Mucosa of rectum (tissue), 2 donors: Measurements from ENCODE around the gene NPR1.

Experiments
- H3K27ac ChIP-seq, 2 donors: one replicate each; pipeline ENCODE4 v1.7.0; 2013; ENCODE audit warnings: inconsistent platforms in 2 of 2, low read depth in 2 of 2, low read length in 2 of 2
- H3K27me3 ChIP-seq, 2 donors: one replicate each; pipeline ENCODE4 v1.7.0; 2013; ENCODE audit warnings: low read length in 2 of 2; ENCODE audit not compliant: control insufficient read depth in 2 of 2, insufficient read depth in 2 of 2
- H3K36me3 ChIP-seq, 2 donors: one replicate each; pipeline ENCODE4 v1.7.0; 2013; ENCODE audit warnings: low read length in 2 of 2; ENCODE audit not compliant: control insufficient read depth in 2 of 2, insufficient read depth in 2 of 2
- H3K4me1 ChIP-seq, 2 donors: one replicate each; pipeline ENCODE4 v1.7.0; 2013; ENCODE audit warnings: low read length in 2 of 2, mild to moderate bottlenecking in 1 of 2; ENCODE audit not compliant: control insufficient read depth in 2 of 2, insufficient read depth in 2 of 2
- H3K4me3 ChIP-seq, 2 donors: one replicate each; pipeline ENCODE4 v1.7.0; 2013; ENCODE audit warnings: low read length in 2 of 2
- H3K9ac ChIP-seq, 2 donors: one replicate each; pipeline ENCODE4 v1.7.0; 2013; ENCODE audit warnings: low read length in 2 of 2, low read depth in 1 of 2, mild to moderate bottlenecking in 1 of 2
- H3K9me3 ChIP-seq, 2 donors: one replicate each; pipeline ENCODE4 v1.7.0; 2013; ENCODE audit warnings: low read length in 2 of 2; ENCODE audit not compliant: control insufficient read depth in 2 of 2
- donor health status: healthy.
- donor health status: Normal muscosa, but diverticular disease.

NPR1 gene

DNA sequence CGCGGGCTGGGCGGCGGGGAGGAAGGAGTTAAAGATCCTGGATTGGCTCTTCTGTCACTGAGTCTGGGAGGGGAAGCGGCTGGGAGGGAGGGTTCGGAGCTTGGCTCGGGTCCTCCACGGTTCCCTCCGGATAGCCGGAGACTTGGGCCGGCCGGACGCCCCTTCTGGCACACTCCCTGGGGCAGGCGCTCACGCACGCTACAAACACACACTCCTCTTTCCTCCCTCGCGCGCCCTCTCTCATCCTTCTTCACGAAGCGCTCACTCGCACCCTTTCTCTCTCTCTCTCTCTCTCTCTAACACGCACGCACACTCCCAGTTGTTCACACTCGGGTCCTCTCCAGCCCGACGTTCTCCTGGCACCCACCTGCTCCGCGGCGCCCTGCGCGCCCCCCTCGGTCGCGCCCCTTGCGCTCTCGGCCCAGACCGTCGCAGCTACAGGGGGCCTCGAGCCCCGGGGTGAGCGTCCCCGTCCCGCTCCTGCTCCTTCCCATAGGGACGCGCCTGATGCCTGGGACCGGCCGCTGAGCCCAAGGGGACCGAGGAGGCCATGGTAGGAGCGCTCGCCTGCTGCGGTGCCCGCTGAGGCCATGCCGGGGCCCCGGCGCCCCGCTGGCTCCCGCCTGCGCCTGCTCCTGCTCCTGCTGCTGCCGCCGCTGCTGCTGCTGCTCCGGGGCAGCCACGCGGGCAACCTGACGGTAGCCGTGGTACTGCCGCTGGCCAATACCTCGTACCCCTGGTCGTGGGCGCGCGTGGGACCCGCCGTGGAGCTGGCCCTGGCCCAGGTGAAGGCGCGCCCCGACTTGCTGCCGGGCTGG lies at the start of gene NPR1:
Gene NPR1, plus strand, starts transcription at position 170 of the 818 bp plus-strand sequence. Its CDS starts 421 bp downstream, at position 591.
- Histone ChIP-seq H3K9me3 (no peaks in the 10 kb centered on the region), H3K4me1 (peaks cover 17 to 19% of the 10 kb centered on the region in 2 donors), H3K36me3 (no peaks in the 10 kb centered on the region), H3K4me3 (peak within 1 kb of the TSS; percentile 54 to 64), H3K27me3 (peaks cover 15 to 39% of the 10 kb centered on the region in 2 donors), H3K9ac (peak within 1 kb of the TSS in 1 of 2 donors; percentile 41), H3K27ac (peak within 1 kb of the TSS in 1 of 2 donors; percentile 16)

DNA sequence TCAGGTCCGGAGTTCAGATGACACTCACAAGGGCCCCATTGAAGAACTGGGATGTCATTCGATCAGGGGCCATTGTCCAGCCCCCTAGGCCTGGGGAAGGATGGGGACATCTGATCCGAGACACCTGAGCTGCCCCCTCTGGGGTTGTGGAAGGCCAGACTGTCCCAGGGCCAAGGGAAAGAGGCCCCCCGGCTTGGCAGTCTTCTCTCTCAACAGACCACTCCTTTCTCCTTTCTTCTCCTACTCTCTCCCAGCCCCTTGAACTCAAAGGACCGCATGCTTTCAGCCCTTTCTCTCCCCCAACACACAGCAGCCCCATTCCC lies 49.2 kb upstream of the NPR1 start:
- Histone ChIP-seq H3K27me3 (no peaks in the 10 kb centered on the region), H3K4me3 (no peak overlapping the region), H3K4me1 (peaks cover 38 to 43% of the 10 kb centered on the region in 2 donors), H3K9me3 (no peaks in the 10 kb centered on the region), H3K9ac (no peak overlapping the region), H3K36me3 (peaks cover 0 to 2% of the 10 kb centered on the region in 2 donors), H3K27ac (no peak overlapping the region)

DNA sequence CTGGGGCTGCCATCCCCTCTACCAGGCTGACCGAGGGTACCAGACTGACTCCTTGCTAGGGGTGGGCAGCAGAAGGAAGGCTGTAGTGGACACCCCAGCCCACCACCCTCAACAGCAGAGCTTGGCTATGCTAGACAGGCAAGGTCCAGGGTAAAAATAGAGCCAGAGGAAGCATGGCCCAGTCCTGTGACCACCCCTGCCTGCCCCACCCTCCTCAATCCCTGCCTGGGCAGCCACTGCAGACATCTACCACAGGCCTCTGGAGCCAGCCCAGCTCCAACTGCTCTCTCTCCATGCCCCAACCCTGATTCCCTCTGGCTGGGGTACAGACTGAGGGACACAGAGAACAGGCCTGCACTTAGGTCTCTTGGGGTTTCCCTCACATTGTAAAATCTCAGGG lies 48.5 kb upstream of the NPR1 start:
- H3K4me1 ChIP-seq, result peaks cover 38 to 43% of the 10 kb centered on the region in 2 donors
- H3K27ac ChIP-seq, result no peak overlapping the region
- H3K36me3 ChIP-seq, result peaks cover 0 to 2% of the 10 kb centered on the region in 2 donors
- H3K9me3 ChIP-seq, result no peaks in the 10 kb centered on the region
- no peak overlapping the region for H3K4me3 ChIP-seq
- no peak overlapping the region for H3K9ac ChIP-seq
- H3K27me3 ChIP-seq, result no peaks in the 10 kb centered on the region

DNA sequence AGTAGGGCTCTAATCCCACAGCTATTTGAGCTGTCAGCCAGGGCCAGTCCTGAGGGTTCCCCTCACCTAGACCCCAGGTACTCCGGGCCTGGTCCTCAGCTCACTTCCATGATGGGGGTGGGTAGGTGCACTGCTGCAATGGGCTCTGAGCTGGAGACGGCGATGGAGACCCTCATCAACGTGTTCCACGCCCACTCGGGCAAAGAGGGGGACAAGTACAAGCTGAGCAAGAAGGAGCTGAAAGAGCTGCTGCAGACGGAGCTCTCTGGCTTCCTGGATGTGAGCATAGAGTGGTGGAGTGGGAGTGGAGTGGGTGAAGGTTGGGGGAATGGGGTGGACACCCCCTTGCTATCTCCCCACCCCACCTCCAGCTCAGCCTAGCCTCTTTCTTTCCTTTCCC lies 48.1 kb upstream of the NPR1 start:
- no peaks in the 10 kb centered on the region for H3K36me3 ChIP-seq
- H3K9ac ChIP-seq, result no peak overlapping the region
- H3K27me3 ChIP-seq, result no peaks in the 10 kb centered on the region
- no peak overlapping the region for H3K4me3 ChIP-seq
- no peaks in the 10 kb centered on the region for H3K9me3 ChIP-seq
- peaks cover 35 to 45% of the 10 kb centered on the region in 2 donors for H3K4me1 ChIP-seq
- no peak overlapping the region for H3K27ac ChIP-seq

DNA sequence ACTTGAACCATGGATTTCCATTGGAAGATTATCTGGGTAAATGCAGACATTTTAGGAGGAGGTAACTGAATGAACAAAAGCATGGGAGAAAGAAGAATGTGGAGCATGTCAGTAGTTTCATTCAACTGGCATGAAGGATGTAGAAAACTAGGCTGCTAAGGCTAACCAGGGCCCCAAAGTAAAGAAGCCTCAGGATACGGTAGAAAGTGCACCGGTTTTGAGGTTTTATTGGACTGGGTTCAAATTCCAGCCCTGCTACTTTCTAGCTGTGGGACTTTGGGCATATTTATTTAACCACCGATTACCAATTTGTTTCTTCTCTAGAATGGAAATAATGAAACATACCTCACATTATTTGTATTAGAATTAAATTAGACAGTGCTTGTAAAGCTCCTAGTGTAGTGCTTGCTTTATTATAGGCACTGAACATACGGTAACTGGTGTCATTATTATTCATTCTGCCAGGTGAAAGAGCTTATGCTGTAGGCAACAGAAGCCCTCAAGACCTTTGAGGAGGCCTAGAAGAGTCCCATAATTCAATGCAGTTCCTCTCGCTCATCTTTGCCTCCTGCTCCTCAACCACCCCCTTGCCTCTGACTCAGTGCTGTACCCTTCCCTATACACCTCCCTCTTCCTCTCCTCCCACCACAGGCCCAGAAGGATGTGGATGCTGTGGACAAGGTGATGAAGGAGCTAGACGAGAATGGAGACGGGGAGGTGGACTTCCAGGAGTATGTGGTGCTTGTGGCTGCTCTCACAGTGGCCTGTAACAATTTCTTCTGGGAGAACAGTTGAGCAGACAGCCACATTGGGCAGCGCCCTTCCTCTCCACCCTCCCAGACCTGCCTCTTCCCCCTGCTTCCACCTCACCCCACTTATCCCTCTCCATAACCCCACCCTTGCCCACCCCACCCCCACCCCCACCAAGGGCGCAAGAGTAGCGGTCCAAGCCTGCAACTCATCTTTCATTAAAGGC lies 47.2 kb upstream of the NPR1 start:
- Histone ChIP-seq H3K4me1 (peaks cover 33 to 49% of the 10 kb centered on the region in 2 donors), H3K36me3 (peaks cover under 1 to 4% of the 10 kb centered on the region in 2 donors), H3K4me3 (no peak overlapping the region), H3K27me3 (no peaks in the 10 kb centered on the region), H3K9me3 (no peaks in the 10 kb centered on the region), H3K27ac (no peak overlapping the region), H3K9ac (no peak overlapping the region)

DNA sequence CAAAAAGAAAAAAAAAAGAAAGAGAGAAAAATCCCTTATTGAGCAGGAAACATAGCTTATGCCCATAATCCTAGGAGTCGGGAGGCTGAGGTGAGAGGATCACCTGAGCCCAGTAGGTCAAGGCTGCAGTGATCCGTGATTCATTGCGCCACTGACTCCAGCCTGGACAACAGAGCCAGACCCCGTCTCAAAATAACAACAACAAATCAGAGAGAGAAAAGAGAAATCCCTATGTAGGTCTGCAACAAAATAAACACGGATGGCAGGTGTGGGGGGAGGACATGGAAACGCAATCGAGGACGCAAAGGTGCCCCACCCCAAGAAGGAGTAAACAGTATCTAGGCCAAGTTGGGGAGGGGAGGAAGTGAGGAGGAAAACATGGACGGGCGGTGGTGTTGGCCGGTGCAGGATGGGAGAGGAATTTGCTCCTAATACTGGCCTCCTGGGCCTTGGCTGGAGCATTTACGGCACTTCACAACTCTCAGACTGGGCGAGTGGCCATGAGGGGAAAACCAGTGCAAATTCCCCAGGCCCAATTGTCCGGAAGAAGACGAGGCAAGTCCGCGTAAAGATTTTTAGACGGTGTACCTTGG lies 45.2 kb upstream of the NPR1 start:
- peak overlapping the region; percentile 100 for H3K27ac ChIP-seq
- peak overlapping the region; percentile 63 to 100 for H3K9ac ChIP-seq
- H3K9me3 ChIP-seq, result no peaks in the 10 kb centered on the region
- H3K4me3 ChIP-seq, result peak overlapping the region; percentile 48 to 99
- no peaks in the 10 kb centered on the region for H3K27me3 ChIP-seq
- H3K4me1 ChIP-seq, result peaks cover 28 to 38% of the 10 kb centered on the region in 2 donors
- peaks cover 18 to 21% of the 10 kb centered on the region in 2 donors for H3K36me3 ChIP-seq

DNA sequence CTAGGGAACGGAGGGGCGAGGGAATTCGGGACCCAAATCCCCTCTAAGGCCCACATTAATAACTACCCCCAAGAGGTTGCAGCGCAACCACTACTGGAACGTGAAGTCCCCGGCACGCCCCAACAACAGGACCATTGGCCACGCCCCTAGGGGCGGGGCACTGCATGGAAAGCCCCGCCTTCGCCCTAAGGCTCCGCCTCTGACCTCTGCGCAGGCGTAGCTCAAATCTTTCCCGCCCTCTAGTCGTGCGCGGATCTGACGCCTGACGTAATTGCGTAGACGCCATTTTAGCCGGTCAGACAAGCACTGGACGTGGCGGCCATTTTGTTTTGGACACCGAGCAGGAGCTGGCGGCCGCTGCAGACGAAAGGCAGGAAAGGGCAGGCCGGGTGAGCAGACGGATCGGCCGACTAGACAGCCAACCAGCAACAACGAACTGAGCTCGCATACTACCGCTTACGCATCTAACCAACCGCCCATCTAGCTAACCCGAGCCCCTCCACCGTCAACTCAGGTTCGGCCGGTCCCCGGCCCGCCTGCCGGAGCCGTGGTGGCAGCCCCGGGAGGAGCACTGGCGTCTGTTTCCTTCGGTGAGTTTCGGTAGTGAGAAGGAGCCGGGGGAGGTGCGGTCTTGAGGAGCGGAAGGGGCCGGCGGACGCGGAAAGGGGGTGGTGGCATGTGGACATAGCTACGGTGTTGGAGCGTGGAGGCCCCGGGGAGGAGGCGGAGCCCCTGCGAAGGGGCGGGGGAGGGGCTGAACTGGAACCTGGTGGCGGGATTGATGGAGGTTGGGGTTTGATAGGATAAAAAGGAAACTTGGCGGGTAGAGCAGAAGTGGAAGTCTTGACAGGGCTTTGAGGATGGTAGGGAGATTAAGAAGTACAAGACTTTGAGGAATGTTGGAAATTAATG lies 44.5 kb upstream of the NPR1 start, which contains the start of gene CHTOP:
Gene CHTOP, plus strand, starts transcription at position 313 of the 912 bp plus-strand sequence. CDS start 2,523 bp downstream, outside the sequence.
- peaks cover 25% of the 10 kb centered on the region in 2 donors for H3K36me3 ChIP-seq
- no peaks in the 10 kb centered on the region for H3K9me3 ChIP-seq
- H3K4me3 ChIP-seq, result peak within 1 kb of the TSS; percentile 99 to 100
- H3K27me3 ChIP-seq, result no peaks in the 10 kb centered on the region
- peak within 1 kb of the TSS; percentile 100 for H3K27ac ChIP-seq
- peak within 1 kb of the TSS; percentile 100 for H3K9ac ChIP-seq
- H3K4me1 ChIP-seq, result peaks cover 28 to 38% of the 10 kb centered on the region in 2 donors

DNA sequence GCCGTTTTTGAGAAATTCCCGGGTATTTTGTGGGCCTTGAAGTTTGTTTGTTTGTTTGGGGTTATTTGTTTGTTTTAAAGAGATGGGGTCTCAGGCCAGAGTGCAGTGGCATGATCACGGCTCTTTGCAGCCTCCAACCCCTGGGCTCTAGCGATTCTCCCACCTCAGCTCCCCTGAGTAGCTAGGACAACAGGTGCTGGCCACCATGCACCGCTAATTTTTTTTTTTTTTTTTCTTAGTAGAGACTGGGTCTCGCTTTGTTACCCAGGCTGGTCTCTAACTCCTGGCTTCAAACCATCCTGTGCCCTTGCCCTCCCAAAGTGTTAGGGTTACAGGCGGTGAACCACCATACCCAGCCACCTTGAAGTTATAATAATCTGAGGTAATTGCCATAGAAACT lies 42.6 kb upstream of the NPR1 start:
- no peak overlapping the region for H3K4me3 ChIP-seq
- H3K27me3 ChIP-seq, result no peaks in the 10 kb centered on the region
- H3K27ac ChIP-seq, result no peak overlapping the region
- H3K9me3 ChIP-seq, result no peaks in the 10 kb centered on the region
- no peak overlapping the region for H3K9ac ChIP-seq
- peaks cover 35 to 42% of the 10 kb centered on the region in 2 donors for H3K36me3 ChIP-seq
- peaks cover 23 to 25% of the 10 kb centered on the region in 2 donors for H3K4me1 ChIP-seq

DNA sequence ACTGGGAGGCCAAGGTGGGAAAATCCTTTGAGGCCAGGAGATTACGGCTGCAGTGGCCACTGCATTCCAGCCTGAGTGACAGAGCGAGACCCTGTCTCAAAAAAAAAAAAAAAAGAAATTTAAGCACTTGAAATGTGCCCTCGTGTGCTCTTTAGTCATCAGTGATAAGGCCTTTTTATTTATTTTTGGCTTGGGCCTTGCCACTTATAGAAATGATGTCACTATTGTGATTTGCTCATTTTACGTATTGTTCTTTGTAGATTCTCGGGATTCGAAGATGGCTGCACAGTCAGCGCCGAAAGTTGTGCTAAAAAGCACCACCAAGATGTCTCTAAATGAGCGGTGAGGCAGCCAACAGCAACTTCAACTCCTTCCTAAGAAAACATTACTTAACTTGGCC lies 42.2 kb upstream of the NPR1 start:
- H3K9me3 ChIP-seq, result no peaks in the 10 kb centered on the region
- peaks cover 20 to 24% of the 10 kb centered on the region in 2 donors for H3K4me1 ChIP-seq
- H3K9ac ChIP-seq, result no peak overlapping the region
- no peak overlapping the region for H3K4me3 ChIP-seq
- no peaks in the 10 kb centered on the region for H3K27me3 ChIP-seq
- no peak overlapping the region for H3K27ac ChIP-seq
- peaks cover 39 to 47% of the 10 kb centered on the region in 2 donors for H3K36me3 ChIP-seq
